HepG2 (cell line): Measurements from ENCODE around the gene TEAD4. TPM values are rescaled to one million over a fixed set of nuclear protein-coding genes. Genes with fewer than 3 reads are reported as not detected.

Experiments used
- ATAC-seq: fragments of 200-7000 bp; cut with Tn5 transposase; 3 replicates; pipeline ENCODE4 v1.9.1; 2020; ENCODE audit warnings: mild to moderate bottlenecking, moderate library complexity
- BruUV-seq: library from RNA; stranded (reverse); fragments of 400-500 nt; replicated peaks from 2 replicates; lab custom pipeline; 2021; lab: Mats Ljungman, UMichigan
- CTCF ChIA-PET: fragments of 300-600 bp; formaldehyde crosslinking; extraction: SDS; loops from one replicate; lab custom pipeline; 2021; ENCODE audit warnings: low total read pairs, inconsistent platforms, low intra/inter-chr PET ratio; lab: Yijun Ruan, JAX
- POLR2A ChIA-PET: fragments of 350-600 bp; sonication (Branson Sonifier 250); formaldehyde crosslinking; loops from one replicate; lab custom pipeline; 2020; ENCODE audit warnings: antibody characterized with exemption, inconsistent platforms; lab: Yijun Ruan, JAX
- DNase-seq: peaks from one replicate; pipeline ENCODE4 v3.0.0-alpha.2; 2015; ENCODE audit warnings: low spot score
- FAIRE-seq: peaks from 3 replicates; lab custom pipeline; 2011; peaks lifted over from hg19 to GRCh38; lab: Jason Lieb, UNC
- H2AFZ ChIP-seq: one replicate; pipeline ENCODE4 v1.6.1; 2011; ENCODE audit warnings: low read length, inconsistent platforms
- H3K27ac ChIP-seq: fragments of 300-600 bp; 3 replicates; pipeline ENCODE4 v1.8.0; 2011; ENCODE audit warnings: mixed run types, mild to moderate bottlenecking, mixed read lengths, low read length, inconsistent platforms; ENCODE audit not compliant: insufficient read depth; ENCODE audit errors: extremely low read length
- H3K27me3 ChIP-seq, 2 experiments: fragments of 200-600 bp in 1 of 2; 2 replicates in 1 of 2; 3 replicates in 1 of 2; pipeline versions ENCODE4 v1.6.0 to v1.8.0; 2011; ENCODE audit warnings: low read length in 2 of 2, mild to moderate bottlenecking in 2 of 2, moderate library complexity in 2 of 2, inconsistent platforms in 1 of 2; ENCODE audit not compliant: insufficient read depth in 2 of 2, control insufficient read depth in 1 of 2
- H3K36me3 ChIP-seq, 2 experiments: fragments of 200-600 bp in 1 of 2; replicated peaks in 1 of 2; 2 replicates in 1 of 2; 3 replicates in 1 of 2; pipeline versions ENCODE4 v1.5.1 to v1.8.0; 2011; ENCODE audit warnings: low read length in 2 of 2, inconsistent platforms in 1 of 2; ENCODE audit not compliant: insufficient read depth in 2 of 2, control insufficient read depth in 1 of 2
- H3K4me1 ChIP-seq: 2 replicates; pipeline ENCODE4 v1.5.1; 2012; ENCODE audit warnings: low read length, inconsistent platforms; ENCODE audit not compliant: insufficient read depth
- H3K4me2 ChIP-seq: 2 replicates; pipeline ENCODE4 v1.6.0; 2011; ENCODE audit warnings: low read depth, low read length, inconsistent platforms
- H3K4me3 ChIP-seq, 3 experiments: fragments of 200-600 bp in 1 of 3; sonication (generic), shearing (Covaris generic) in 1 of 3; replicated peaks in 1 of 3; 2 replicates each; pipeline ENCODE4 v1.5.1; 2011 to 2016; ENCODE audit warnings: low read length in 3 of 3, inconsistent platforms in 2 of 3, low read depth in 2 of 3, mild to moderate bottlenecking in 2 of 3, control low read depth in 1 of 3, mixed read lengths in 1 of 3; ENCODE audit not compliant: insufficient read depth in 1 of 3
- H3K79me2 ChIP-seq: one replicate; pipeline ENCODE4 v1.6.1; 2011; ENCODE audit warnings: low read length, inconsistent platforms; ENCODE audit not compliant: insufficient read depth
- H3K9ac ChIP-seq: 2 replicates; pipeline ENCODE4 v1.6.0; 2011; ENCODE audit warnings: mild to moderate bottlenecking, low read depth, low read length, inconsistent platforms; ENCODE audit not compliant: insufficient read depth
- H3K9me3 ChIP-seq: 2 replicates; pipeline ENCODE4 v1.5.1; 2012; ENCODE audit warnings: mild to moderate bottlenecking, low read length
- H4K20me1 ChIP-seq: 2 replicates; pipeline ENCODE4 v1.6.0; 2011; ENCODE audit warnings: inconsistent platforms, mild to moderate bottlenecking, low read length, moderate library complexity; ENCODE audit not compliant: insufficient read depth
- AGO2 ChIP-seq: fragments of 200-400 bp; formaldehyde crosslinking; optimal IDR thresholded peaks from 2 replicates; pipeline ENCODE3; 2017; ENCODE audit warnings: mild to moderate bottlenecking, low read depth, low read length, moderate library complexity
- GTF2F1 ChIP-seq: fragments of 150-350 bp; IDR thresholded peaks from 2 replicates; pipeline ENCODE4 v1.6.1; 2014; ENCODE audit warnings: low read length
- HHEX ChIP-seq: IDR thresholded peaks from 2 replicates; pipeline ENCODE4 v1.6.1; 2016; ENCODE audit warnings: control low read depth
- HIVEP1 ChIP-seq: sonication (generic); formaldehyde crosslinking; IDR thresholded peaks from 2 replicates; pipeline ENCODE4 v1.4.0; 2020; ENCODE audit warnings: mild to moderate bottlenecking, missing genetic modification reagents
- KAT2B ChIP-seq: fragments of 150-350 bp; IDR thresholded peaks from 2 replicates; pipeline ENCODE4 v1.6.1; 2014; ENCODE audit warnings: low read depth, low read length, borderline replicate concordance
- KDM3A ChIP-seq: IDR thresholded peaks from 2 replicates; pipeline ENCODE4 v1.6.1; 2018; ENCODE audit warnings: low read depth, missing compliant biosample characterization
- ZBTB42 ChIP-seq: sonication (generic); formaldehyde crosslinking; IDR thresholded peaks from 2 replicates; pipeline ENCODE4 v1.5.0; 2020; ENCODE audit warnings: mild to moderate bottlenecking, missing genetic modification reagents
- ZNF12 ChIP-seq: sonication (generic); formaldehyde crosslinking; IDR thresholded peaks from 2 replicates; pipeline ENCODE4 v1.5.0; 2020; ENCODE audit warnings: missing genetic modification reagents
- ZNF292 ChIP-seq: sonication (generic); formaldehyde crosslinking; IDR thresholded peaks from 2 replicates; pipeline ENCODE4 v1.8.1; 2022; ENCODE audit warnings: mild to moderate bottlenecking, low read depth, missing genetic modification reagents, borderline replicate concordance
- ZNF44 ChIP-seq: sonication (generic); formaldehyde crosslinking; IDR thresholded peaks from 2 replicates; pipeline ENCODE4 v1.5.1; 2020; ENCODE audit warnings: mild to moderate bottlenecking, missing genetic modification reagents
- ZNF75D ChIP-seq: sonication (generic); formaldehyde crosslinking; IDR thresholded peaks from 2 replicates; pipeline ENCODE4 v1.8.1; 2023; ENCODE audit warnings: missing genetic modification reagents, mild to moderate bottlenecking, borderline replicate concordance
- WGBS: methylation state at CpG from one replicate; pipeline ENCODE4 v1.1.6; 2017; ENCODE audit warnings: low lambda C conversion rate; 5-methylcytosine and 5-hydroxymethylcytosine counted together
- in situ Hi-C: cut with HindIII; loops from 2 replicates; pipeline ENCODE4 v1.10.0; 2017; ENCODE audit warnings: low pct_unique_long_range_greater_than_20kb; ENCODE audit not compliant: extremely low pct_ligation_motif_present
- intact Hi-C: fragments of 100-400 bp; cut with micrococcal nuclease; formaldehyde crosslinking; loops from one replicate; pipeline ENCODE4 v1.10.0; 2022; ENCODE audit not compliant: unreplicated experiment
- polyA plus RNA-seq, 8 experiments: library from polyadenylated mRNA; depleted of rRNA in 3 of 8; stranded (reverse) in 7 of 8; unstranded in 1 of 8; fragments of >200 nt; fragmentation: Illumina TruSeq in 4 of 8; extraction: Trizol in 4 of 8; gene quantifications; 2 replicates each; pipeline versions ENCODE4 v1.2.1 to v1.2.3, GENCODE V29; 2011 to 2016; ENCODE audit warnings: low read depth in 4 of 8, missing spikeins in 1 of 8, mixed read lengths in 1 of 8; ENCODE audit not compliant: insufficient read depth in 1 of 8
- total RNA-seq, 5 experiments: library from RNA; depleted of rRNA; stranded (reverse); fragments of >200 nt; fragmentation: Illumina TruSeq; extraction: Trizol; gene quantifications; 2 replicates each; pipeline ENCODE4 v1.2.3, GENCODE V29; 2016; ENCODE audit warnings: low read depth in 1 of 5
- TF ChIP-seq, protein P1 (sequence below): sonication (generic); IDR thresholded peaks from 2 replicates; pipeline ENCODE4 v1.6.1; 2016; ENCODE audit warnings: low read depth, borderline replicate concordance
- TF ChIP-seq, protein P2 (sequence below): IDR thresholded peaks from 2 replicates; pipeline ENCODE4 v1.6.1; 2016; ENCODE audit warnings: low read depth, borderline replicate concordance
- TF ChIP-seq, protein P3 (sequence below): sonication (generic); formaldehyde crosslinking; conservative IDR thresholded peaks from 2 replicates; pipeline ENCODE4 v1.8.0; 2022; ENCODE audit warnings: low read depth, missing genetic modification reagents

Gene TEAD4
- total and polyA plus RNA-seq, 2 of the 13 experiments (the other 11 are each of a cell fraction or from before 2014, with no cell fraction given), result 45.0 to 69.4 TPM

DNA sequence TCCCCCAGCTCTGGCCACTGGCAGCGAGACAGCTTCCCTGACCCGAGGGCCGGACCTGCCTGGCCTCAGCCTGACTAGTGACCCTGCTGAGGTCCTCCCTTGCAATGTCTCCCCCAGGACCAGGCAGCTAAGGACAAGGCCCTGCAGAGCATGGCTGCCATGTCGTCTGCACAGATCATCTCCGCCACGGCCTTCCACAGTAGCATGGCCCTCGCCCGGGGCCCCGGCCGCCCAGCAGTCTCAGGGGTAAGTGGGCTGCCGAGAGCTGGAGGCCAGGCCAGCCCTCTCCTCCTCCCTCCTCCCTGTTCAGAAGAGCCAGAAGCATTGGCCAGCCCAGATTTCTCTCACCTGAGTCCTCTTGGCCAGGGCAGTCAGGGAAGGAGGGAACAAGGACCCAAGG, 58.1 kb downstream of the TEAD4 start:
- TF ChIP-seq ZNF75D (CRISPR knock-in tag) (no peak), GTF2F1 (no peak), KDM3A (CRISPR knock-in tag) (no peak), KAT2B (no peak), AGO2 (peak; percentile 57), ZBTB42 (no peak), HIVEP1 (CRISPR knock-in tag) (no peak)
- TF ChIP-seq, protein P1, sequence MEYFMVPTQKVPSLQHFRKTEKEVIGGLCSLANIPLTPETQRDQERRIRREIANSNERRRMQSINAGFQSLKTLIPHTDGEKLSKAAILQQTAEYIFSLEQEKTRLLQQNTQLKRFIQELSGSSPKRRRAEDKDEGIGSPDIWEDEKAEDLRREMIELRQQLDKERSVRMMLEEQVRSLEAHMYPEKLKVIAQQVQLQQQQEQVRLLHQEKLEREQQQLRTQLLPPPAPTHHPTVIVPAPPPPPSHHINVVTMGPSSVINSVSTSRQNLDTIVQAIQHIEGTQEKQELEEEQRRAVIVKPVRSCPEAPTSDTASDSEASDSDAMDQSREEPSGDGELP, result no peak
- no peak overlapping the region for H3K27ac ChIP-seq
- no peaks in the 10 kb centered on the region for H3K27me3 ChIP-seq
- intact Hi-C loops, result no loop called here
- ATAC-seq (no peak), FAIRE-seq (no peak), DNase-seq (no peak)
- H4K20me1 ChIP-seq, result no peaks in the 10 kb centered on the region
- H3K4me2 ChIP-seq, result no peak overlapping the region
- CTCF ChIA-PET, result no interaction called here
- no peak overlapping the region for H2AFZ ChIP-seq
- in situ Hi-C loops, result no loop called here
- 100% methylated on average over 5 of the region's 11 CpGs for WGBS
- H3K4me3 ChIP-seq, result no peak overlapping the region
- no peaks in the 10 kb centered on the region for H3K79me2 ChIP-seq
- H3K9me3 ChIP-seq, result no peaks in the 10 kb centered on the region
- POLR2A ChIA-PET, result no interaction called here
- peaks cover 48 to 85% of the 10 kb centered on the region in 2 experiments for H3K36me3 ChIP-seq
- H3K9ac ChIP-seq, result no peak overlapping the region
- H3K4me1 ChIP-seq, result no peaks in the 10 kb centered on the region
- no TSS peak for BruUV-seq

DNA sequence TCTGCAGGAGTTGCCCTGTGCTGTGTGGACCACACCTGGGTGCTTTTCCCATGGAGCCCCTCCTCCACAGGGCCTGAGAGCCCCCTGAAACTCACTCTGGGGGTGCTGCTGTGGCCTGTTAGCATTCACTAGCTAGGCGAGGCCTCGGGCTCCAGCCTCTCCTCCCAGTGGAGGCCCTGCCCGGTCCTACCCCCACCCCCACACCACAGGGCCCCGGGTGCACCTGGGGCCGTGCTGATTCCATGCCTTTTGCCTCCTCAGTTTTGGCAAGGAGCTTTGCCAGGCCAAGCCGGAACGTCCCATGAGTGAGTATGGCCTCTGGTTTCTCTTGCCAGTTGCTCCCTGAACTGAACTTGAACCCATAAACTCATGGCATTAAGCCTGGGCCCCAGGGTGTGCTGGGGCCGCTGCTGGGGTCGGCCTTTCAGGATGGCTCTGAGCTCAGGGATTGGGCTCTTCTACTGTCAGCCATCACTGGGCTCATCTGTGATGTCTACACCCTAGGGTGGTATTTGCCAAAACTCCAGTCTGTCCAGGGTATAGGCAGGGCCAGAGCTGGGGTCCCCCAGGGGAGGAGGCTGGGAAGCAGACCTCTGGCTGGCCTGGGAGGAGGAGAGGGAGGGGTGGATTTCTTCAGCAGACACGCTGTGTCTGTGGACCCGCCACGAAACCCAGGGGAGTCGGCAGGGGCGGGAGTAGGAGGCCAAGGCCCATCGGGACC, 59.2 kb downstream of the TEAD4 start:
- Histone ChIP-seq H3K27me3 (no peaks in the 10 kb centered on the region), H3K4me3 (no peak overlapping the region), H2AFZ (no peak overlapping the region), H3K79me2 (no peaks in the 10 kb centered on the region), H4K20me1 (no peaks in the 10 kb centered on the region), H3K4me1 (no peaks in the 10 kb centered on the region), H3K9ac (no peak overlapping the region), H3K9me3 (no peaks in the 10 kb centered on the region), H3K36me3 (peaks cover 53 to 92% of the 10 kb centered on the region in 2 experiments), H3K4me2 (no peak overlapping the region), H3K27ac (no peak overlapping the region)
- ChIA-PET CTCF (no interaction called here), POLR2A (no interaction called here)
- ATAC-seq (no peak), DNase-seq (no peak), FAIRE-seq (no peak)
- no TSS peak for BruUV-seq
- intact Hi-C loops (no loop called here), in situ Hi-C loops (no loop called here)
- WGBS, result 100% methylated on average over 12 of the region's 15 CpGs
- no peak for TF ChIP-seq ZNF12 (CRISPR knock-in tag)
- TF ChIP-seq, protein P2, sequence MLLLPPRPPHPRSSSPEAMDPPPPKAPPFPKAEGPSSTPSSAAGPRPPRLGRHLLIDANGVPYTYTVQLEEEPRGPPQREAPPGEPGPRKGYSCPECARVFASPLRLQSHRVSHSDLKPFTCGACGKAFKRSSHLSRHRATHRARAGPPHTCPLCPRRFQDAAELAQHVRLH (CRISPR knock-in tag), result no peak
- TF ChIP-seq, protein P3, sequence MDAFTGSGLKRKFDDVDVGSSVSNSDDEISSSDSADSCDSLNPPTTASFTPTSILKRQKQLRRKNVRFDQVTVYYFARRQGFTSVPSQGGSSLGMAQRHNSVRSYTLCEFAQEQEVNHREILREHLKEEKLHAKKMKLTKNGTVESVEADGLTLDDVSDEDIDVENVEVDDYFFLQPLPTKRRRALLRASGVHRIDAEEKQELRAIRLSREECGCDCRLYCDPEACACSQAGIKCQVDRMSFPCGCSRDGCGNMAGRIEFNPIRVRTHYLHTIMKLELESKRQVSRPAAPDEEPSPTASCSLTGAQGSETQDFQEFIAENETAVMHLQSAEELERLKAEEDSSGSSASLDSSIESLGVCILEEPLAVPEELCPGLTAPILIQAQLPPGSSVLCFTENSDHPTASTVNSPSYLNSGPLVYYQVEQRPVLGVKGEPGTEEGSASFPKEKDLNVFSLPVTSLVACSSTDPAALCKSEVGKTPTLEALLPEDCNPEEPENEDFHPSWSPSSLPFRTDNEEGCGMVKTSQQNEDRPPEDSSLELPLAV (CRISPR knock-in tag), result no peak
- no peak for TF ChIP-seq ZNF44 (CRISPR knock-in tag)
- TF ChIP-seq HHEX (CRISPR knock-in tag), result no peak
- no peak for TF ChIP-seq ZNF292 (CRISPR knock-in tag)
